22Rv1 (cell line): Measurements from ENCODE around the gene LRRC15.

Experiments used
- H3K27ac ChIP-seq: fragments of 450-650 bp; 2 replicates; pipeline ENCODE4 v1.5.1; 2017
- CTCF ChIP-seq: fragments of 450-650 bp; IDR thresholded peaks from 2 replicates; pipeline ENCODE4 v1.5.1; 2017; ENCODE audit warnings: mild to moderate bottlenecking
- ZFX ChIP-seq: fragments of 450-650 bp; IDR thresholded peaks from 2 replicates; pipeline ENCODE4 v1.6.1; 2017; ENCODE audit warnings: antibody characterized with exemption, borderline replicate concordance

LRRC15 gene

GRCh38 chr3:194312743-194313281 is 56.7 kb downstream of the LRRC15 start:
- H3K27ac ChIP-seq, result no peak overlapping the region
- TF ChIP-seq ZFX (no peak), CTCF (no peak)

- H3K27ac ChIP-seq, result no peak overlapping the region
- TF ChIP-seq CTCF, result no peak
- no peak for TF ChIP-seq ZFX
These were observed 57.3 kb downstream of the LRRC15 start for GRCh38 chr3:194312186-194312742.

- no peak overlapping the region for H3K27ac ChIP-seq
- TF ChIP-seq CTCF (no peak), ZFX (no peak)
These were observed 58.5 kb downstream of the LRRC15 start for GRCh38 chr3:194311000-194311399.

GRCh38 chr3:194310060-194310835 is 59.3 kb downstream of the LRRC15 start:
- no peak overlapping the region for H3K27ac ChIP-seq

DNA sequence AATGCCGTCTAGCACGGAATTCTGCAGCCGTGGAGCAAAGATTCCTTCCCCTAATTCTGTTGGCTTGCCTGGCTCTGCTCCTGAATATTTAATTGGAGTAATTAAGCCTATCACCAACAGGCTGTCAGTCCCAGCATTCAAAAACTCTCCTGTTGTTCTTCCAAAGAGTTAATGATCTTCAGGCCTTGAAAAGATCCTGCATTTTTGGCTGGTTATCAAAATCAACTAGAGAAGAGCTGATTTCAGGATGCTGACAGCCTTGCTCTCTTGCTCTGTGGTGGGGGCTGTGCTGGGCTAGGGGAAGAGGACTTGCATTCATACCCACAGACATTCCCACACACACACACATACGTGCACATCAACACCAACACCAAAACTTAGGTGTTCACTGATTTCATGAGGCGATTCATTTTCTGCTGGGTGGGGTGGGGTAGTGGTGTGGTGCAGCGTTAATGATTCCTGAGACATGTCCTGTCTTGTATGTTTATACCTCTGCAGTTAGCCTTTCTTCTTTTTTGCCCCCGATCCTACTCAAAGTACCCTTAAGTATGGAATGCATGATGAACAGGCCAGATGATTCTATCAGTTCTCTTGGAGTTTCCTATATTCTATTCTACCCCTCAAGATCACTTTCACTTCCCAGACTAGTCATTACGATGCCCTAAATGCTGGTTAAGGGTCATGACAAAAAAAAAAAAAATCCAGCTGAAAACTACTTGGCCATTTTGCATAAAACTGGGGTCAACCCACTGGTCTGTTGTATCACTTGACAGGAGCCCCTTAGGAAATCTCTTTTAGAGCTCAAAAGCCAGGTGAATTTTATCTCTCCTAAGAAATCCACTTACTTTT is 60.7 kb downstream of the LRRC15 start:
- TF ChIP-seq ZFX, result no peak
- no peak for TF ChIP-seq CTCF
- no peak overlapping the region for H3K27ac ChIP-seq

More at GRCh38 chr3:194310060-194310835, 59.3 kb downstream of the LRRC15 start:
- TF ChIP-seq CTCF, result no peak
- TF ChIP-seq ZFX, result no peak

DNA sequence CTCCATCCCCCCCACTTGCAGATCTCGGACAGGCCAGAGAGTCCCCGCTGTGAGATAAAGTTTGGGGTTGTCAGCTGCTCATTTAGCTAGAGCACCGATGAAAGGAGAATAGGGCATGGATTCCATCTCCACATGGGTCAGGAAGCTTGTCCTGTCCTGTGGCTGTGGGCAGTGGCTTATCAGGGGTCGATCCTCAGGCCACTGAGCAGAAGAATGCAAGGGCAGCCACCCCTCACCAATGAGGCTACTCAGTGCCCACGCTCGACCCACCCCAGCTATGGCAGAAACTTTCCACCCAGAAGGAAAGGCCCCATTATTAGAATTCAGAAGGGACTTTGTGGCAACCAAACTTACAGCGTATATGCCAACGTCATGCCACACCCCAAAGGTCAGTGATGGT is 61.7 kb downstream of the LRRC15 start:
- no peak for TF ChIP-seq ZFX
- TF ChIP-seq CTCF, result no peak
- no peak overlapping the region for H3K27ac ChIP-seq
